Epithelial cell of esophagus (primary cell): ENCODE data around the gene FCN1.

Experiments used
- DNase-seq: peaks from one replicate; pipeline ENCODE4 v3.0.0; 2010; ENCODE audit warnings: low read depth
- H3K4me3 ChIP-seq: 2 replicates; pipeline ENCODE4 v1.5.1; 2011; ENCODE audit warnings: mild to moderate bottlenecking, low read length, control low read depth
- CTCF ChIP-seq: IDR thresholded peaks from 2 replicates; pipeline ENCODE4 v1.5.1; 2011; ENCODE audit warnings: low read depth, mild to moderate bottlenecking, low read length, control low read depth, inconsistent platforms; ENCODE audit not compliant: insufficient read depth; ENCODE audit errors: missing control alignments

FCN1 gene

GRCh38 chr9:134940236-134941208 is 22.8 kb upstream of the FCN1 start:
- no peak for DNase-seq
- H3K4me3 ChIP-seq: no peak overlapping the region
- TF ChIP-seq CTCF: no peak

GRCh38 chr9:134939836-134940235 is 22.1 kb upstream of the FCN1 start:
- TF ChIP-seq CTCF: no peak
- H3K4me3 ChIP-seq: no peak overlapping the region
- DNase-seq: no peak

GRCh38 chr9:134939080-134939733 is 21.5 kb upstream of the FCN1 start:
- no peak overlapping the region for H3K4me3 ChIP-seq
- DNase-seq: no peak
- TF ChIP-seq CTCF: no peak

GRCh38 chr9:134938346-134939079 is 20.8 kb upstream of the FCN1 start:
- H3K4me3 ChIP-seq: no peak overlapping the region
- no peak for TF ChIP-seq CTCF
- no peak for DNase-seq

- DNase-seq: no peak
- no peak overlapping the region for H3K4me3 ChIP-seq
- no peak for TF ChIP-seq CTCF
These were observed 20.0 kb upstream of the FCN1 start for GRCh38 chr9:134937566-134938345.

GRCh38 chr9:134937164-134937555 is 19.4 kb upstream of the FCN1 start:
- H3K4me3 ChIP-seq: no peak overlapping the region
- DNase-seq: no peak
- no peak for TF ChIP-seq CTCF
